Measurements from ENCODE around the gene HS6ST2.

The HS6ST2 gene

DNA sequence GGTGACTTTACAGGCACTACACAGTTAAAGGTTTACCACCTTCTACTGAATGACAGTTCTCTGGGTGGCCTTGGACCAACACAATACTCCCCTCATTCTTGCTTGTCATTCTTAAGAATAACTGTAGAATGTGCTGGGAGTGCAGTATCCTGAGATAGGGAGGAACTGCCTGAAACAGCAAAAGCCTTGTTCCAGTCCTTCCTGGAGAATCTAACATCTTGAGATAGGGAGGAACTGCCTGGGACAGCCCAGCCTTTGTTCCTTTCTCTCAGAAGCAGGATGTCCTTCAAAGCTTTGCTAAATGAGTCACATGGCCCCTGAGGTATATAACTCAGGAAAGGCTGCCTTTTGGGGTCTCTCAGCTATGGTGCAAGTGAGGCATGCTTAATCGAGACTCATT lies 323.9 kb downstream of the HS6ST2 start:
- no peak for DNase-seq (ENCODE audit: low read depth, low spot score)
- TF ChIP-seq, protein P1, sequence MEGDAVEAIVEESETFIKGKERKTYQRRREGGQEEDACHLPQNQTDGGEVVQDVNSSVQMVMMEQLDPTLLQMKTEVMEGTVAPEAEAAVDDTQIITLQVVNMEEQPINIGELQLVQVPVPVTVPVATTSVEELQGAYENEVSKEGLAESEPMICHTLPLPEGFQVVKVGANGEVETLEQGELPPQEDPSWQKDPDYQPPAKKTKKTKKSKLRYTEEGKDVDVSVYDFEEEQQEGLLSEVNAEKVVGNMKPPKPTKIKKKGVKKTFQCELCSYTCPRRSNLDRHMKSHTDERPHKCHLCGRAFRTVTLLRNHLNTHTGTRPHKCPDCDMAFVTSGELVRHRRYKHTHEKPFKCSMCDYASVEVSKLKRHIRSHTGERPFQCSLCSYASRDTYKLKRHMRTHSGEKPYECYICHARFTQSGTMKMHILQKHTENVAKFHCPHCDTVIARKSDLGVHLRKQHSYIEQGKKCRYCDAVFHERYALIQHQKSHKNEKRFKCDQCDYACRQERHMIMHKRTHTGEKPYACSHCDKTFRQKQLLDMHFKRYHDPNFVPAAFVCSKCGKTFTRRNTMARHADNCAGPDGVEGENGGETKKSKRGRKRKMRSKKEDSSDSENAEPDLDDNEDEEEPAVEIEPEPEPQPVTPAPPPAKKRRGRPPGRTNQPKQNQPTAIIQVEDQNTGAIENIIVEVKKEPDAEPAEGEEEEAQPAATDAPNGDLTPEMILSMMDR (IDR thresholded peaks at IDR 0.05; ENCODE audit: low read depth, low read length): no peak
- in situ Hi-C loops (cut with HindIII; ENCODE audit: low sequenced_read_pairs): no loop called here
- no peak overlapping the region for H3K4me3 ChIP-seq (ENCODE audit: low read depth, low read length)

DNA sequence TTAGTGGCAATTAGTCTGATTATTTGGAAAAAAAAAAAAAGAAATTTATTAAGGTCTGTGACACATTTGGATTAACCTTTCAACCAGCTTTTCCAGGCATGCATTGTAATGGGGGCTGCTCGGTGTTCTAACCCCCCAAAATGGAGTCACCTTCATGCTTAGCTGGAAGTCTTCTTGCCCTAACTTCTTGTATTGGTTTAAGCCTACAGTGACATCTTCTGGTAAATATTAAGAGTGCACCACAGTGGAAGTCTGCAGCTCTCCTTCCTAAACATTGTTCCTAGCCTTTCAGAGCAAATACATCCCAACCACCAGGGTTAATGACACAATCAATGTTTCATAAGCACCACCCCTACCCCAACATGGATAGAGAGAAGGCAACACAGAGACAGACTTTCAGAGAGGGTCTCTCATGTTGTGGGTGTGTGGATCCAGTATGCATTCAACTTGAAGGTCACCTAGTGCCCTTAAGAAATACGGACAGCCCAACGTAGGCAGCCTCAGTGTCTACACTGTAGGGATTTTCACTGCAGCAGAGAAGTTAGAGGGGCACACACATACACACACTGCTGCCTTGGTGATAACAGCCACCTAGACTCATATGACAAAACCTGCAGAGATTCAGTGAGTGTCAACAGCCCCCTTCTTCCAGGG lies 326.7 kb downstream of the HS6ST2 start:
- TF ChIP-seq, protein P1 (IDR thresholded peaks at IDR 0.05; ENCODE audit: low read depth, low read length): peak; percentile 57
- in situ Hi-C loops (cut with HindIII; ENCODE audit: low sequenced_read_pairs): no loop called here
- DNase-seq (ENCODE audit: low read depth, low spot score): peak; percentile 45
- no peak overlapping the region for H3K4me3 ChIP-seq (ENCODE audit: low read depth, low read length)

DNA sequence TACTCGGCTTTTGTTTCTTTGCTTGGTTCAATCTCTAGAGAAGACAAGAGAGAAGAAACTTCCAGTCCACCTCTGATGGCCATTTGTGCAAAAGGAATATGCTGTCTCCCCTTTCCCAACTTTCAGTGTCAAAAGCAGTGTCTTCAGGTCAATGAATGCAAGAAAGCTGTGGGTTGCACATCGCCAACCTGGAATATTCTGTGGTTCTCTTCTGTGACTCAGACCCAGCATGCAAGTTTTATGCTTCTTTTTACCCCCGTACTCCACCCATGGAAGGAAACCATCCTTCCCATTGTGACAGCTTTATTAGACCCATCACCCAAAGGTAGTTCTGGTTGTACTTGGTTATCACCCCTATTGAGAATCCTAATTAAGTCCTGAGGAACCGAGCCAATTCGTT lies 334.0 kb downstream of the HS6ST2 start:
- no peak overlapping the region for H3K4me3 ChIP-seq (ENCODE audit: low read depth, low read length)
- in situ Hi-C loops (cut with HindIII; ENCODE audit: low sequenced_read_pairs): no loop called here
- TF ChIP-seq, protein P1 (IDR thresholded peaks at IDR 0.05; ENCODE audit: low read depth, low read length): no peak
- DNase-seq (ENCODE audit: low read depth, low spot score): no peak

DNA sequence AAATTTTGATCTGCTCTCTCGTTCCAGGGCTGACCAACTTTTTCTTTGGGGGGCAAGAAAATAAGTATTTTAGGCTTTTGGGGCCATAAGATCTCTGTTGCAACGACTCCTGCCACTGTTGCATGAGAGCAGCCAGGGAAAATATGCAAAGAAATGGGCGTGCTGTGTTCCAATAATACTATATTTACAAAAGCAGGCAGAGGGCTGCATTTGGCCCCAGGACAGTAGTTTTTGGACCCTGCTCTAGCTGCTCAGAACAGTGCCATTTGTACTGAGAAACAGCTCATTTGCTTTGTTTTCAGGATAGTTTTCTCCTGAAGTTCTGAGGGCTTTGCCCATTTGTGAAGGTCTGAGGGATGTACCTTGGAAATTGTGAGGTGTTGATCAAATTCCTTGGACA lies 334.5 kb downstream of the HS6ST2 start:
- no peak for DNase-seq (ENCODE audit: low read depth, low spot score)
- TF ChIP-seq, protein P1 (IDR thresholded peaks at IDR 0.05; ENCODE audit: low read depth, low read length): no peak
- in situ Hi-C loops (cut with HindIII; ENCODE audit: low sequenced_read_pairs): no loop called here
- no peak overlapping the region for H3K4me3 ChIP-seq (ENCODE audit: low read depth, low read length)

DNA sequence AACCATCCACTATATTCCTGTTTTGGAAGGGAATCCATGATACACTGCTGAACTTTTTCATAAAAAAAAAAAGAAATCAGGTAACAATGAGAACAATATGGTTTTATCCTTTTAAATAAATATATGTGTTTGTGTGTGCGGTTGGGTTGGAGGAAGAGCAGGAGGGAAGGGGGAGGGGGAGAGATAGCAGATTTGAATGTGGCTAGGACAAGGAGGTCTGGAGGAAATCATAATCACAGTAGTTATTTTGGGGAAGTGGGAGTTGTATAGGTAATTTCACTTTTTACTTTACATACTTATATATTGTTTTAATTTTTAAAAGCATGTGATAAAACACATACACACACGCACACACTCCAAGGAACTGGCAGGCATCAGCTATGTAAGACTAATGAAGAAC lies 335.1 kb downstream of the HS6ST2 start:
- no peak for DNase-seq (ENCODE audit: low read depth, low spot score)
- in situ Hi-C loops (cut with HindIII; ENCODE audit: low sequenced_read_pairs): no loop called here
- TF ChIP-seq, protein P1 (IDR thresholded peaks at IDR 0.05; ENCODE audit: low read depth, low read length): no peak
- H3K4me3 ChIP-seq (ENCODE audit: low read depth, low read length): no peak overlapping the region

DNA sequence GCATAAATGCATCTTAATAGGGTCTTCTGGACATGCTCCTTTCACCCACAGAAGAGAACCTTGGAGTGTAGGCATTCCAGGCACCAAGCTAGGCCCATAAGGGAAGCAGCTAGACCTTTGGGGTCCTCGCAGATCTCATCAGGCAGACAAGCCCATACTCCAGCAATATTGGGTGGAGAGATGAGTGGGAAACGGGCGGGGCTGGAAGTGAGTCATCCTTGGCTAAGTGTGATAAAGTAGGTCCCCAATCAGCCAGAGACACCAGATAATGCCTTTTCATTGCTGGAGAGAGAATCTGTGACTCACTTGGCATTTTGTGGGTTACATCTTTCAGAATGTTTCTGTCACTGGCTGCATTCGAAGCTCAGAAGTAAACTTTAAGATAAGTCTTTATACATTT lies 336.3 kb downstream of the HS6ST2 start:
- TF ChIP-seq, protein P1 (IDR thresholded peaks at IDR 0.05; ENCODE audit: low read depth, low read length): no peak
- H3K4me3 ChIP-seq (ENCODE audit: low read depth, low read length): no peak overlapping the region
- DNase-seq (ENCODE audit: low read depth, low spot score): peak; percentile 44
- in situ Hi-C loops (cut with HindIII; ENCODE audit: low sequenced_read_pairs): no loop called here
